Retinal pigment epithelial cell (primary cell): ENCODE measurements around the gene FAM162A.
"Not testable (repeated sequence)": the region's sequence is repeated elsewhere in the genome, so short reads cannot be mapped to it uniquely, and the experiment has no call there.

Experiments
- DNase-seq: peaks from one replicate; pipeline ENCODE4 v3.0.0-alpha.2; 2010; ENCODE audit warnings: low read depth
- H3K4me3 ChIP-seq: 2 replicates; pipeline ENCODE4 v1.5.1; 2011; ENCODE audit warnings: mild to moderate bottlenecking, low read length, control low read depth, moderate library complexity
- TF ChIP-seq, protein P1 (sequence below): conservative IDR thresholded peaks from 2 replicates; pipeline ENCODE4 v1.5.1; 2011; ENCODE audit warnings: low read depth, low read length, control low read depth, inconsistent platforms

FAM162A gene

DNA sequence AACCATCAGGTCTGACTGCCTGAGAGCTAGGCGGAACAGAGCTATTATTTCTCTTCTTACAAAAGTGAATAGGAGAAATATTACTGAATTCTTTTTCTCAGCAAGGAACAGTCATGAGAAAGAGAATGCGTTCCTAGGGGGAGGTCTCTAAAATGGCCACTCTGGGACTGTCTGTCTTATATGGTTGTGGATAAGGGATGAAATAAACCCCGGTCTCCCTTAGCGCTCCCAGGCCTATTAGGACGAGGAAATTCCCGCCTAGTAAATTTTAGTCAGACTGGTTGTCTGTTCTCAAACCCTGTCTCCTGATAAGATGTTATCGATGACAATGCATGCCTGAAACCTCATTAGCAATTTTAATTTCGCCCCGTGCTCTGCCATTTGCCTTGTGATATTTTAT, 52.0 kb downstream of the FAM162A start:
- TF ChIP-seq, protein P1, sequence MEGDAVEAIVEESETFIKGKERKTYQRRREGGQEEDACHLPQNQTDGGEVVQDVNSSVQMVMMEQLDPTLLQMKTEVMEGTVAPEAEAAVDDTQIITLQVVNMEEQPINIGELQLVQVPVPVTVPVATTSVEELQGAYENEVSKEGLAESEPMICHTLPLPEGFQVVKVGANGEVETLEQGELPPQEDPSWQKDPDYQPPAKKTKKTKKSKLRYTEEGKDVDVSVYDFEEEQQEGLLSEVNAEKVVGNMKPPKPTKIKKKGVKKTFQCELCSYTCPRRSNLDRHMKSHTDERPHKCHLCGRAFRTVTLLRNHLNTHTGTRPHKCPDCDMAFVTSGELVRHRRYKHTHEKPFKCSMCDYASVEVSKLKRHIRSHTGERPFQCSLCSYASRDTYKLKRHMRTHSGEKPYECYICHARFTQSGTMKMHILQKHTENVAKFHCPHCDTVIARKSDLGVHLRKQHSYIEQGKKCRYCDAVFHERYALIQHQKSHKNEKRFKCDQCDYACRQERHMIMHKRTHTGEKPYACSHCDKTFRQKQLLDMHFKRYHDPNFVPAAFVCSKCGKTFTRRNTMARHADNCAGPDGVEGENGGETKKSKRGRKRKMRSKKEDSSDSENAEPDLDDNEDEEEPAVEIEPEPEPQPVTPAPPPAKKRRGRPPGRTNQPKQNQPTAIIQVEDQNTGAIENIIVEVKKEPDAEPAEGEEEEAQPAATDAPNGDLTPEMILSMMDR = no peak
- H3K4me3 ChIP-seq = no peak overlapping the region
- no peak for DNase-seq

DNA sequence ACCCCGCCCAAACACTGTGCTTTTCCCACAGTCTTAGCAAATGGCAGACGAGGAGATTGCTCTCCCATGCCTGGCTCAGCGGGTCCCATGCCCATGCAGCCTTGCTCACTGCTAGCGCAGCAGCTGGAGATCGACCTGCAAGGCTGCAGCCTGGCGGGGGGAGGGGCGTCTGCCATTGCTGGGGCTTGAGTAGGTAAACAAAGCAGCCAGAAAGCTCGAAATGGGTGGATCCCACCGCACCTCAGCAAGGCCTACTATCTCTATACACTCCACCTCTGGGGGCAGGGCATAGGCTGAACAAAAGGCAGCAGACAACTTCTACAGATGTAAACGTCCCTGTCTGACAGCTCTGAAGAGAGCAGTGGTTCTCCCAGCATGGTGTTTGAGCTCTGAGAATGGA, 59.1 kb downstream of the FAM162A start:
- no peak overlapping the region for H3K4me3 ChIP-seq
- no peak for DNase-seq
- TF ChIP-seq, protein P1 = no peak

DNA sequence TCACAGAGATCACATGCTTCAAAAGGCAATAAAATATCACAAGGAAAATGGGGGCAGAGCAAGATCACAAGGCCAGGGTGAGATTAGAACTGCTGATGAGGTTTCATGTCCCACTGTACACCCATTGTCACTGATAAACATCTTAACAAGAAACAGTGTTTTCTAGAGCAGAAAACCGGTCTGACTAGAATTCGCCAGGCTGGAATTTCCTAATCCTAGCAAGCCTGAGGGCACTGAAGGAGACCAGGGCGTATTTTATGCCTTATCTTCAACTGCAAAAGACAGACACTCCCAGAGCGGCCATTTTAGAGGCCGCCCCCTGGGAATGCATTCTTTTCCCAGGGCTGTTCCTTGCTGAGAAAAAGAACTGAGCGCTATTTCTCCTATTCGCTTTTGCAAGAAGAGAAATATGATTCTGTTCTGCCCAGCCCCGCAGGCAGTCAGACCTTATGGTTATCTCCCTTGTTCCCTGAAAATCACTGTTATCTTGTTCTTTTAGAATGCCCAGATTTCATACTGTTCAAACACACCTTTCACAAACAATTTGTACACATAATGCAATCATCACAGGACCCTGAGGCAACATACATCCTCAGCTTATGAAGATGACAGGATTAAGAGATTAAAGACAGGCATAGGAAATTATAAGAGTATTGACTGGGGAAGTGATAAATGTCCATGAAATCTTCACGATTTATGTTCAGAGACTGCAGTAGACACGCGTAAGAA, 59.9 kb downstream of the FAM162A start:
- H3K4me3 ChIP-seq, DNase-seq: not testable (repeated sequence)

DNA sequence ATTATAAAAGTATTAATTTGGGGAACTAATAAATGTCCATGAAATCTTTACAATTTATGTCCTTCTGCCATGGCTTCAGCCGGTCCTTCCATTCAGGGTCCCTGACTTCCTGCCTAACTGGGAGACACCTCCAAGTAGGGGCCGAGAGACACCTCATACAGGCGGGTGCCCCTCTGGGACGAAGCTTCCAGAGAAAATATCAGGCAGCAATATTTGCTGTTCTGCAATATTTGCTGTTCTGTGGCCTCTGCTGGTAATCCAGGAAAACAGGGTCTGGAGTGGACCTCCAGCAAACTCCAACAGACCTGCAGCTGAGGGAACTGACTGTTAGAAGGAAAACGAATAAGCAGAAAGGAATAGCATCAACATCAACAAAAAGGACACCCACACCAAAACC, 60.5 kb downstream of the FAM162A start:
- not testable (repeated sequence) for DNase-seq, H3K4me3 ChIP-seq

DNA sequence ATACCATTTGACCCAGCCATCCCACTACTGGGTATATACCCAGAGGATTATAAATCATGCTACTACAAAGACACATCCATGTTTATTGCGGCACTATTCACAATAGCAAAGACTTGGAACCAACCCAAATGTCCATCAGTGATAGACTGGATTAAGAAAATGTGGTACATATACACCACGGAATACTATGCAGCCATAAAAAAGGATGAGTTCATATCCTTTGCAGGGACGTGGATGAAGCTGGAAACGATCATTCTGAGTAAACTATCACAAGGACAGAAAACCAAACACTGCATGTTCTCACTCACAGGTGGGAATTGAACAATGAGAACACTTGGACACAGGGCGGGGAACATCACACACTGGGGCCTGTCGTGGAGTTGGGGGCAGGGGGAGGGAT, 64.2 kb downstream of the FAM162A start:
- DNase-seq, H3K4me3 ChIP-seq: not testable (repeated sequence)

DNA sequence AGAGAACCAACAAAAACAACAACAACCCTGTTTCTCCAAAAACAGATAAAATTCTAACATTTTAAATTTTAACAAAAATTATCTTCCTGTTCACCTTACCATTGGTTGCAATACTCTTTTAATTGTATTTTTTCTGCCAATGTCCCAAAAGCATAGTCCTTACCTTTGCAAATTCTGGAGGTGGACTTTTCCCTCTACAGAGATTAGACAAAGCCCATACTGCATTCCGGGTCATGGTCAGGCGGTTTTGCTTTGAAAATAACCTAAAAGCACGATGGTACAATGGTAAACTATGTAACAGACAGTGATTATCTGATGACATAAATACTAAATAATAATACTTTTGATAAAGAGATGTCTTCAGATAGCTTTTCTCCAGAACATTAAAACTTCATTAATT, 67.4 kb downstream of the FAM162A start:
- DNase-seq = no peak
- TF ChIP-seq, protein P1 = no peak
- H3K4me3 ChIP-seq = no peak overlapping the region

DNA sequence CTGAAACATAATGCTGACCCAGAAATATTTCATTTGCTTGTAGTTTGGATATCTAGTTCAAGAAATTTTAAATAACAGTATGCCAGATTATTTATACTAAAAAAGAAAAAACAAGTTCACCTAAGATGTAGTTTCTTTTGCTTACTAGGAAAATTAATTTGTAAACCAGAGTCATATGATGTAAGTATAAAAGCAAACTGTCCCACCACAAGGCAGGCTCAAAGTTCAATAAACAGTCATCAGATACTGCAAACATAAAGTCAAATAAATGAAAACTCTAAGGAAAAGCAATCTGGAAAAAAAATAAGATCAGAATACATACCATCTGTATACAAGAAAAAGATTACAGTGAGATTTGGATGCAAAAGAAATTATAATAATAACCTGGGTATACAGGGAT, 72.1 kb downstream of the FAM162A start:
- DNase-seq = no peak
- no peak overlapping the region for H3K4me3 ChIP-seq
- TF ChIP-seq, protein P1 = no peak

DNA sequence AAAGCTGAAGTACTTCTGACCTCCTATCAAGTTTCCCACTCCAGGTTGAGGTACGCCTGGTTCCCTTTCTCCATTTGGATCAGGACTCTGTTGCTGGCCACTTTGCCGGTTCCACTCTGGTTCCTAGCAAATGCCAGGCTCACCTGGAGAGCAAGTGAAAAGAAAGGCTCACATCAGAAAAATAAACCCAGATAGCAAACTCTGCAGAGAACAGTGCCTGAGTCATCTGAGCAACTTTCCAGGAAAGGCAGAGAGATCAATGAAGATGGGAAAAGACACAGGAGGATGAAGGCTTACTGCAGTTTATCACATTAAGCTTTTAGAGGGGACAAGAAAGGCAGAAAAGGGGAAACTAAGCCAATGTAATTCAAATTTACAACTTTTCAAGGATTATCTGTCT, 73.7 kb downstream of the FAM162A start:
- no peak overlapping the region for H3K4me3 ChIP-seq
- TF ChIP-seq, protein P1 = no peak
- no peak for DNase-seq

DNA sequence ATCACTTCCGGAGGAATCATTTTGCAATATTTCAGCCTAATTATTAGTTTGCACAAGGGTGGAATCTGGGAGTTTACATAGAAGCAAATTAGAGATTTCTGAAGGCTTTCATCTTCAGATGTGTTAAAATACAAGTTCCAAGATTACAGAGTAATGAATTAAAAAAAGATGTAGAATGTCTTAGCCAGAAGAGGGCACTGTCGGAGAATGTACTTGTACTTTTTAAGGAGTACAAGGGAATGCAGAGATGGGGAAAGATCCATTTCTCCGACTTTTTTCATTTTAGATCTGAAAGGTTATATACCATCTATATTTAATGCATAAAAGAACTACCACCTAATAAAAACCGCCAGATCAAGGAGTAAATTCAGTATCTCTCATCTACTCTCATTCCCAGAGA, 75.0 kb downstream of the FAM162A start:
- TF ChIP-seq, protein P1 = peak; percentile 47
- no peak overlapping the region for H3K4me3 ChIP-seq
- DNase-seq = peak; percentile 20
